ENCODE data around the gene RPL35. TPM values are rescaled to one million over a fixed set of nuclear protein-coding genes. Genes with fewer than 3 reads are reported as not detected.

The RPL35 gene
- total RNA-seq: 884 TPM

GRCh38 chr9:124861342-124862229 is at the start of gene RPL35, which contains the start of gene ARPC5L:
RPL35 (minus strand) TSS chr9:124861957; CDS start chr9:124861912, 45 bp downstream.
ARPC5L (plus strand) TSS chr9:124862130; CDS start chr9:124869291, 7,161 bp downstream.
- no peak for FAIRE-seq
- DNase-seq (ENCODE audit: low spot score in 2 of 2): peak; percentile 99

DNA sequence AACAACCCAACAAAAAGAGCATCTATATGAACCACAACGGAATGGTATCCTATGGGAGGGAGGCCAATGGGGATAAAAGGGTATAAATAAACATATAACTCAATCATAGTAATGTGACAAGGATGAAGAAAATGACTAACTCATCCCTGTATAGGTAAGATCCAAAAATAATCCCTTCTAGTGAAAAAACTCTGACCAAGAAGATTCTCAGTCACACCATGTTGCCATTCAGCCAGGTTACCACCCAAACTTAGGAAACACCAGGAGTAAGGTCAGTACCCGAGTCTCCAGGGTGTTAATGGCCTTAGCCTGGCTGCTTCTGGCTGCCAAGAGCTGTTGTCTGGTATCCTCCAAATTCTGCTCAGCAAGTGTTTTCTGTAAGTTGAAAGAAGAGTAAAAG is 46.3 kb upstream of the RPL35 start:
- DNase-seq (ENCODE audit: low spot score in 2 of 2) (no peak), FAIRE-seq (no peak)

GRCh38 chr9:124906966-124907365 is 45.2 kb upstream of the RPL35 start:
- DNase-seq (ENCODE audit: low spot score in 2 of 2) (no peak), FAIRE-seq (peak; percentile 17)

GRCh38 chr9:124899845-124900244 is 38.1 kb upstream of the RPL35 start:
- DNase-seq (ENCODE audit: low spot score in 2 of 2) (no peak), FAIRE-seq (no peak)

GRCh38 chr9:124897570-124898460 is 36.1 kb upstream of the RPL35 start:
- DNase-seq (ENCODE audit: low spot score in 2 of 2) (no peak), FAIRE-seq (no peak)

GRCh38 chr9:124894741-124895170 is 33.0 kb upstream of the RPL35 start:
- DNase-seq (ENCODE audit: low spot score in 2 of 2) (no peak), FAIRE-seq (no peak)

DNA sequence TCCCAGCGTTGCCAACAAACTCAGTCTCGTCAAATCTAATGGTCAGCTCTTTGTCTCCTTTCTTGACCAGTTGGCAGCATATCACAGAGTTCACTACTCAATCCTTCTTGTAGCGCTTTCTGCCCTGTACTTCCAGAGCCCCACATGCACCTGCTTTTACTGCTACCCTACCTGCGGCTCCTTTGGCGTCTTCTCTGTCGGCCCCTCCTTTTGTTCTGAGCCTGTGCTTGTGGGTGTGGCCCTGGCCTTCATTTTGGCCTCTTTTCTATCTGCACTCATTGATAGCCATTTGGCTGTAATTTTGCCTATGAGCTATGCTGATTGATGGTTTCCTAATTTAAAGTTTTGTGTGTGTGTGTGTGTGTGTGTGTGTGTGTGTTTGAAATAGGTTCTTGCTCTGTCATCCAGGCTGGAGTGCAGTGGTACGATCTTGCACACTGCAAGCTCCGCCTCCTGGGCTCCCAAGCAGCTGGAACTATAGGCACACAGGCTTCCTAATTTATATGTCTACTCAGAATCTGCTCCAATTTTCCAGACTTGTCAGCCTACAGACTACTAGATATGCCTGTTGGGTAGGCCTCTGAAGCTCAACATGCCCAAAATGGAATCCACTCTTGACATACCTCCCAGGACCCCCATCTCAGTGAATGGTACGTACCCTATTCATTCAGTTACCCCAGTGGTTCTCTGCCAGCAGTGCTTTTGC is 32.4 kb upstream of the RPL35 start:
- DNase-seq (ENCODE audit: low spot score in 2 of 2) (no peak), FAIRE-seq (no peak)

DNA sequence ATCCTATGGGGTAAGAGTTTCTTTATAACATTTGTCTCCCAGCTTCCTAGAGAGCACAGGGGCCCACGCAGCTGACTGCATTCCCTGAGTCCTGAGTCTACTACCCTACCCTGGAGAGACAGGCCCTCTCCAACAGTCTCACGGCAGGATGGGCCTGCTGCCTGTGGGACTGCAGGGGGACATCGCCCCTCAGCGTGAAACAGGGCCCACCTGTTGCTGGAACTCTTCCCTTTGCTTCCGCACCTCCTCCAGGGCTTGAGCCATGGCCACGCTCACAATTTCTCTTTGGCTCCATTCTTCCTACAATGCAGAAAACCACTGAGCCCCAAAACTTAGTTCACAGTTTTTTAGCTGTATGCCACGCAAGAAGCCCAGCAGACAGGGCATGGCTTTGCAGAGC is 28.4 kb upstream of the RPL35 start:
- FAIRE-seq: no peak
- no peak for DNase-seq (ENCODE audit: low spot score in 2 of 2)

GRCh38 chr9:124889006-124889405 is 27.2 kb upstream of the RPL35 start:
- DNase-seq (ENCODE audit: low spot score in 2 of 2): no peak
- no peak for FAIRE-seq

GRCh38 chr9:124887832-124888231 is 26.1 kb upstream of the RPL35 start:
- FAIRE-seq (no peak), DNase-seq (ENCODE audit: low spot score in 2 of 2) (no peak)

DNA sequence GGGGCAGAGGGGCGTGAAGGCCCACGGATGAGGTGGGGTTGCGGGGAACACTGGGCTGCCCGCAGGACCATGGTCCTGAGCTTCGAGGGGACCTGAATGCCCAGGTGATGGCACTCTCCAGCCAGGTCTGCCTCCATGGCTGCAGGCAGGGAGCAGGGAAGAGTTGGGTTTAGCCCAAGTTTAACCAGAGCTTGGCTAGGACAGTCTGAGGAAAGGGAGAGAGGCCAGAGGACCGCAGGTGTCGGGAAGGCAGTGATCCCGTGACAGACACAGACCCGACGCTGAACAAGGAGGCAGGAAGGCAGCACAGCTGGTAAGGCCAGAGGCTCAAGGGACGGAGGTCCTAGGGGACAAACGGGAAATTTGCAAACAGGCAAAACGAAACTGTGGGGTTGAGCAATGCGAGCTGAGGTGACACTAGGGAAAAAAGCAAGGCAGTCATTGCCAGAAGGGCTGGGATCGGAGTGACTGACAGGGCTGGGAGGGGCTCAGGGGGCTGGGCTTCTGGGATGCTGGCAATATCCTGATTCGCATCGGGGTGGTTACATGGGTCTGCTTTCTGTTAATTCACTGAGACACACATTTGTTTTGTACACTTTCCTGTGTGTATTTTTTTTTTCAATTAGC is 25.2 kb upstream of the RPL35 start:
- no peak for DNase-seq (ENCODE audit: low spot score in 2 of 2)
- no peak for FAIRE-seq

GRCh38 chr9:124886461-124886860 is 24.7 kb upstream of the RPL35 start:
- FAIRE-seq: no peak
- no peak for DNase-seq (ENCODE audit: low spot score in 2 of 2)

- DNase-seq (ENCODE audit: low spot score in 2 of 2): no peak
- FAIRE-seq: no peak
Observed at GRCh38 chr9:124885551-124885950, 23.8 kb upstream of the RPL35 start.

- FAIRE-seq (no peak), DNase-seq (ENCODE audit: low spot score in 2 of 2) (no peak)
Observed at GRCh38 chr9:124884376-124884775, 22.6 kb upstream of the RPL35 start.

DNA sequence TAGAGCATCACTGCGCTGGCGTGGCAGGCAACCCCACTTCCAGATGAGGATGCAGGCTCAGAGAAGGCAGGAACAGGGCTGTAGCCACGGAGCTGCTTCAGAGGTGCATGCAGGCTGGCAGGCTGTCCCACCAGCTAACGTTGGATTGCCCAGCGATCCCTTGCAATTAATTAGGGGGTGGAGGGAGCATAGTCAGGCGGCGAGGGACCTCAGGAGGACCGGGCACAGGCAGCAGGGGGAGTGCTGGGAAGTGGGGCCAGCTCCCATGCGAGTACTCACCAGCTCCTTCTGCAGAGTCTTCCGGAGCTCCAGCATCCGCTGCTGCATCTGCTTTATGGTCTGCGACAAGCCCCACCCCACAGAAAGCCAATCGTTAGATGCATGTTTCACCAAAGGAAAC is 20.5 kb upstream of the RPL35 start:
- DNase-seq (ENCODE audit: low spot score in 2 of 2) (no peak), FAIRE-seq (no peak)

DNA sequence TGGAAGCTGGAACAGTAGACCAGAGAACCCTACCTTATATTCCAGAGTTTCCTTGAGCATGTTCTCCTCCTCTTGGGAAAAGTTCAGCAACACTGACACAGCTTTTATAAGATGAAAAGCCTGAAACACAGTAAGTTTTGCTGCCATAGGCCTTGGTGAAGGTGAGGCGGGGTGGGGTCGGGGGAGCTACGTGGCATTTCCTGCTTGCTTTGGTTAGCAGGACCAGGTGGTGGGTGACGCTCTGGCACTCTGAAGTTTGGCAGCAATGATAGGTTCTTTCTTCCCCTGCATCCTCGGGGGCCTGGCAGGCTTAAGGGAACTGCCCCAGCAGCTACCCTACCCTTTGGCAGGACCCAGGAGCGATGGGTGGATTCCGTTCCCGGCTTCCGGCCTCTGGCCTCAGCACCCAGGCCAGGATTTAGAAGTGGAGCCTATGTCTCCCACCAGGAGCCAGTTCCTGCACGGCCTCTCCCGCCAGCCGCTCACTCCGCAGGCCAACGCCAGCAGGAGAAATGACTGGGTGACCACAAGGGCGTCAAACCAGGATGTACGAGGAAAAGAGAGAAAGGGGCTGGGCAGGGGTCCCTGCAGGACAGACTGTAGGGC is 19.5 kb upstream of the RPL35 start:
- DNase-seq (ENCODE audit: low spot score in 2 of 2) (no peak), FAIRE-seq (no peak)

- DNase-seq (ENCODE audit: low spot score in 2 of 2): no peak
Observed at GRCh38 chr9:124880501-124880900, 18.7 kb upstream of the RPL35 start.

GRCh38 chr9:124879226-124879625 is 17.5 kb upstream of the RPL35 start:
- FAIRE-seq (no peak), DNase-seq (ENCODE audit: low spot score in 2 of 2) (no peak)

More at GRCh38 chr9:124880501-124880900, 18.7 kb upstream of the RPL35 start:
- no peak for FAIRE-seq

DNA sequence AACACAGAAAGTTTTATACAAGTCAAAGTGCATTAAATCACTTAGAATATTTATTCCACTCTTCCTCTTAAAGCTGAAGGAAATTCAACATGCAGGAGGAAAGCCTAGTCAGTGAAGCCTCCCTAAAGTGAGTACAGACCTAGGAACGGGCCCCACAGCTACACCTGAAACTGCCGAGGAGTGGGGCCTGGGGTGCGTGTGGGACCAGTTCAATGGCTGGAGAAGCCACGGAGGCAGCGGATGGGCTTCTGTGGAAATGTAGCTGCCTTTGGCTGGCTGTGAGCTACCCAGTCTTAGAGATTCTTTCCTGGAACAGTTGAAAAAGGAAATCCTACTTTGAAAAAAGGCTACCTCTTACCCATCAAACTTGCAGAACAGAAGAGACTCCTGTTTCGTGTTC is 16.8 kb upstream of the RPL35 start:
- DNase-seq (ENCODE audit: low spot score in 2 of 2) (no peak), FAIRE-seq (no peak)

- no peak for DNase-seq (ENCODE audit: low spot score in 2 of 2)
- FAIRE-seq: no peak
Observed at GRCh38 chr9:124878021-124878420, 16.3 kb upstream of the RPL35 start.
